Stimulated activated naive B cell treated with anti-CD40 and anti-IgM and Interleukin-4, amounts not matched to agents 10 μg/mL and 1 μg/mL and 100 μg/mL, for 72 hours (primary cell): Measurements from ENCODE around the gene SNX3.
A peak's percentile ranks its signal among the peaks of the same experiment; 100 is the strongest.
"Not testable (repeated sequence)": the region's sequence is repeated elsewhere in the genome, so short reads cannot be mapped to it uniquely, and the experiment has no call there.

Source experiments
- ATAC-seq, 2 donors: fragments of 150-1000 bp; cut with Tn5 transposase; replicated peaks; 2 replicates each; pipeline ENCODE4 v1.10.0; 2021; ENCODE audit warnings: moderate library complexity in 1 of 2
- DNase-seq: peaks from one replicate; pipeline ENCODE4 v3.0.0; 2021
- H3K27ac Mint-ChIP-seq: one replicate; pipeline ENCODE4 v1.8.0; 2022; ENCODE audit warnings: mild to moderate bottlenecking, mixed read lengths
- H3K27me3 Mint-ChIP-seq, 2 donors: one replicate each; pipeline ENCODE4 v1.8.0; 2022; ENCODE audit warnings: mixed read lengths in 2 of 2
- H3K36me3 Mint-ChIP-seq, 2 donors: one replicate each; pipeline ENCODE4 v1.8.0; 2022; ENCODE audit warnings: mixed read lengths in 2 of 2, mild to moderate bottlenecking in 1 of 2
- H3K4me1 Mint-ChIP-seq, 2 donors: one replicate each; pipeline ENCODE4 v1.8.0; 2022; ENCODE audit warnings: mixed read lengths in 2 of 2, mild to moderate bottlenecking in 1 of 2
- H3K4me3 Mint-ChIP-seq, 2 donors: one replicate each; pipeline ENCODE4 v1.8.0; 2022; ENCODE audit warnings: mild to moderate bottlenecking in 2 of 2, mixed read lengths in 2 of 2, moderate library complexity in 1 of 2
- H3K9me3 Mint-ChIP-seq, 2 donors: one replicate each; pipeline ENCODE4 v1.8.0; 2022; ENCODE audit warnings: mixed read lengths in 2 of 2, mild to moderate bottlenecking in 1 of 2

Gene SNX3

DNA sequence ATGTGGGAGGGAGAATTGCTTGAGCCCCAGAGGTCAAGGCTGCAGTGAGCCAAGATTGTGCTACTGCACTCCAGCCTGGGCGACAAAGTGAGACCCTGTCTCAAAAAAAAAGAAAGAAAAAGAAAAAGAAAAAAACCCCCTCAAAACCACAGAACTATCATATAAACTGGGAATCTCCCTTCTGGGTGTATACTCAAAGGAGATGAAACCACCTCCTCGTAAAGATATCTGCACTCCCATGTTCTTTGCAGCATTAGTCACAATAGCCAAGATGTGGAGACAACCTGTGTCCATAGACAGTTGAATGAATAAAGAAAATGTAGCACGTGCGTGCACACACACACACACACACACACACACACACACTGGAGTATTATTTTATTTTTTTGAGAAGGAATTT, 25.5 kb upstream of the SNX3 start:
- Mint-ChIP-seq H3K4me1 (peaks cover 8 to 13% of the 10 kb centered on the region in 2 donors), H3K27me3 (peaks cover 0 to 6% of the 10 kb centered on the region in 2 donors), H3K9me3 (peaks cover 0 to 3% of the 10 kb centered on the region in 2 donors), H3K27ac (no peak overlapping the region), H3K4me3 (no peak overlapping the region), H3K36me3 (peaks cover 0 to 3% of the 10 kb centered on the region in 2 donors)
- ATAC-seq (no peak), DNase-seq (no peak)

DNA sequence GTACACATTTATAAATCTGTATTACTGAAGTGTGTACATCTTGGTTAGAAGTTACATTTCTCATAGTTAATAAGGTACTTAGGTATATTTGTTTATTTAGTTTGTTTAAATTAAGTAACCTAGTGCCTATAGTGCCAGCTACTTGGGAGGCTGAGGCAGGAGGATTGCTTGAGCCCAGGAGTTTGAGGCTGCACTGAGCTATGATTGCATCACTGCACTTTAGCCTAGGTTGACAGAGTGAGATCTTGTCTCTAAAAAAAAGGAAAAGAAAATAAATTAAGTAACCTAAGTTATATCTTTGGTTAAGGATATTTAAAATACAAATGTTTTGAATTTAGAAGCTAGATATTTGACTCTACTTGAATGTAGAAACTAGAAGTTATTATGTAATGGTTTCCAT, 24.5 kb upstream of the SNX3 start:
- peaks cover 0 to 3% of the 10 kb centered on the region in 2 donors for H3K9me3 Mint-ChIP-seq
- peaks cover 0 to 3% of the 10 kb centered on the region in 2 donors for H3K36me3 Mint-ChIP-seq
- peaks cover 8 to 13% of the 10 kb centered on the region in 2 donors for H3K4me1 Mint-ChIP-seq
- ATAC-seq (no peak), DNase-seq (no peak)
- peaks cover 0 to 6% of the 10 kb centered on the region in 2 donors for H3K27me3 Mint-ChIP-seq
- no peak overlapping the region for H3K27ac Mint-ChIP-seq
- no peak overlapping the region for H3K4me3 Mint-ChIP-seq

DNA sequence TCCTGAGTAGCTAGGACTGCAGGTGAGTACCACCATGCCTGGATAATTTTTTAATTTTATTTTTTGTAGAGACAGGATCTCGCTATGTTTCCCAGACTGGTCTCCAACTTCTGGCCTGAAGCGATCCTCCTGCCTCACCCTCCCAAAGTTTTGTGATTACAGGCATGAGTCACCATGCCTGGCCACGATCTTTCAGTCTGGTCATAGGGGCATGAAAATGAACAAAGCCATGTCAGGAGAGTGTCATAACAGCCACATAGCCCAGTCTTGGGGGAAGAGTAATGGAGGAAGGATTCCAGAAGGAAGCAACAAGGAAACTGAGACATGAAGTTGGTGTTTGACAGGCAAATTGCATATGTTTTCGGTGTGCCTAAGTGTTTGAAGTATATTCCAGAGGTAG, 17.0 kb upstream of the SNX3 start:
- Mint-ChIP-seq H3K9me3 (no peaks in the 10 kb centered on the region), H3K4me1 (peaks cover 0 to 1% of the 10 kb centered on the region in 2 donors), H3K4me3 (no peak overlapping the region), H3K27me3 (no peaks in the 10 kb centered on the region), H3K27ac (no peak overlapping the region), H3K36me3 (no peaks in the 10 kb centered on the region)
- DNase-seq (no peak), ATAC-seq (no peak)

DNA sequence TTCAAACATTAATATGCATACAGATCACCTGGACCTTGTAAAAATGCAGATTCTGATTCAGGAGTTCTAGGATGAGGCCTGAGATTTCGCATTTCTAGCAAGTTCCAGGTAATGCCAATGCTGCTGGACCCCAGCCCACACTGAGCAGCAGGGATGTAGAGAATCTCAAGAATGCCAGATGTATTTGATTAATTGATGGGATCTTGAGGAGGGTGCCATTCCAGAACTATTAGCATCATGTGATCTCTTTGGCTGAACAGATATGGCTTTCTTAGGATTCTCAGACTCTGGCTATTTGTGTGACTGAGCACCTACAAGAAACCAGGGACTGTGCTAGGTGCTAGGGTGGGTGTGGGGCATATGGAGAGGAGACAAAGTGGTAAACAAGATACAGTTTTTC, 16.5 kb upstream of the SNX3 start:
- H3K9me3 Mint-ChIP-seq, result no peaks in the 10 kb centered on the region
- no peaks in the 10 kb centered on the region for H3K27me3 Mint-ChIP-seq
- H3K4me3 Mint-ChIP-seq, result no peak overlapping the region
- no peak for ATAC-seq
- DNase-seq, result no peak
- no peaks in the 10 kb centered on the region for H3K36me3 Mint-ChIP-seq
- peaks cover 0 to 1% of the 10 kb centered on the region in 2 donors for H3K4me1 Mint-ChIP-seq
- H3K27ac Mint-ChIP-seq, result no peak overlapping the region

DNA sequence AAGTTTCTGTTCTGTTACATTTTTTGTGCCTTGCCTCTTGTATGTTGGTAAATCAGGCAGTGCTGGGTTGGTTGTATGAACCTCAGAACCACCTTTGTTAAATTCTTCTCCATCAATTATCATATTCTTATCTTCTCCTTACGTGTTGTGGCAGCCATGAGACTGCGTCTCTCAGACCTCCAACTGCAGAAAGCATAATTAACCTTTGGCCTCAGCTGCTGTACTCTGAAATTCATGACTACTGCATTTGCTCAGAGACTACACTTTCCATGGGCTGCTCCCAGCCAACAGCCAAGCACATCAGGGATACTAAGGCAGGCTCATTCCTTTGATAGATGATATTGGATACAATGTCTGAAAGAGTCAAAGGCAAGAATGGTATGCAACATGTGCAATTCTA, 15.1 kb upstream of the SNX3 start:
- Mint-ChIP-seq H3K9me3 (no peaks in the 10 kb centered on the region), H3K4me1 (peaks cover 0 to 1% of the 10 kb centered on the region in 2 donors), H3K36me3 (no peaks in the 10 kb centered on the region), H3K4me3 (no peak overlapping the region), H3K27ac (no peak overlapping the region), H3K27me3 (no peaks in the 10 kb centered on the region)
- no peak for ATAC-seq
- no peak for DNase-seq

DNA sequence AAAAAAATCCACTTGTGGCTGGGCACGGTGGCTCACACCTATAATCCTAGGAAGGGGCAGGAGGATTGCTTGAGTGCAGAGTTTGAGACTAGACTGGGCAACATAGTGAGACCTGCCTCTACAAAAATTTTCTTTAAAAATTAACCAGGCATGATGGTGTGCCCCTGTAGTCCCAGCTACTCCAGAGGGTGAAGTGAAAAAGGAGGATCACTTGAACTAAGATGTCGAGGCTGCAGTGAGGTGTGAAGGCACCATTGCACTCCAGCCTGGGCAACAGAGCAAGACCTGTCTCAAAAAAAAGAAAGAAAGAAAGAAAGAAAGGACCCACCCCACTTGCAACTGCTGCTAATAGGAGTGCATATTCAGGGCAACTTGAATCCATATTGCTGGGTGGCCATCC, 13.7 kb upstream of the SNX3 start:
- Mint-ChIP-seq H3K4me3 (no peak overlapping the region), H3K4me1 (peaks cover 0 to 1% of the 10 kb centered on the region in 2 donors), H3K9me3 (no peaks in the 10 kb centered on the region), H3K27ac (no peak overlapping the region), H3K27me3 (no peaks in the 10 kb centered on the region), H3K36me3 (no peaks in the 10 kb centered on the region)
- no peak for ATAC-seq
- DNase-seq, result no peak

DNA sequence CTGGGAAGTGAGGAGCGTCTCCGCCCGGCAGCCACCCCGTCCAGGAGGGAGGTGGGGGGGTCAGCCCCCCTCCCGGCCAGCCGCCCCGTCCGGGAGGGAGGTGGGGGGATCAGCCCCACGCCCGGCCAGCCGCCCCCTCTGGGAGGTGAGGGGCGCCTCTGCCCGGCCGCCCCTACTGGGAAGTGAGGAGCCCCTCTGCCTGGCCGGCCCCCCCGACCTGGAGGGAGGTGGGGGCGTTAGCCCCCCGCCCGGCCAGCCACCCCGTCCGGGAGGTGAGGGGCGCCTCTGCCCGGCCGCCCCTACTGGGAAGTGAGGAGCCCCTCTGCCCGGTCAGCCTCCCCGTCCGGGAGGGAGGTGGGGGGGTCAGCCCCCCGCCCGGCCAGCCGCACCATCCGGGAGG, 9.1 kb upstream of the SNX3 start:
- not testable (repeated sequence) for H3K4me3 Mint-ChIP-seq, ATAC-seq, H3K4me1 Mint-ChIP-seq, H3K27me3 Mint-ChIP-seq, DNase-seq, H3K27ac Mint-ChIP-seq, H3K36me3 Mint-ChIP-seq, H3K9me3 Mint-ChIP-seq

DNA sequence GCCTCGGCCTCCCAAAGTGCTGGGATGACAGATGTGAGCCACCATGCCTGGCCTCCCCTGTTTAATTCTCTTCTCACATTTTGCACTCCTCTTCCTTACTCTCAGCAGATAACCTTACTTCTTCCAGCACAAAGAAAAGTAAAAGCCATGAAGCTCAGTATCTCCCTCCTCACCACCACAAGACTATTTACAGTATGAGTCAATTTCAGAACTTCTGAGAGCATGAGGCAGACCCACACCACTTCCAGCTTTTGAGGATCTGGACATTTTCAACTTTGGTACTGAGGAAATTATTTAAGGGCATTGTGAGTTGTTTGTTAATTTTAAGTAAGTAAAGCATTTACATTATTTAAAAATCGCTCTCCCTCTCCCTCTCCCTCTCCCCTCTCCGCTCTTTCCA, 8.0 kb upstream of the SNX3 start:
- H3K27me3 Mint-ChIP-seq, result no peaks in the 10 kb centered on the region
- no peaks in the 10 kb centered on the region for H3K4me1 Mint-ChIP-seq
- no peaks in the 10 kb centered on the region for H3K9me3 Mint-ChIP-seq

DNA sequence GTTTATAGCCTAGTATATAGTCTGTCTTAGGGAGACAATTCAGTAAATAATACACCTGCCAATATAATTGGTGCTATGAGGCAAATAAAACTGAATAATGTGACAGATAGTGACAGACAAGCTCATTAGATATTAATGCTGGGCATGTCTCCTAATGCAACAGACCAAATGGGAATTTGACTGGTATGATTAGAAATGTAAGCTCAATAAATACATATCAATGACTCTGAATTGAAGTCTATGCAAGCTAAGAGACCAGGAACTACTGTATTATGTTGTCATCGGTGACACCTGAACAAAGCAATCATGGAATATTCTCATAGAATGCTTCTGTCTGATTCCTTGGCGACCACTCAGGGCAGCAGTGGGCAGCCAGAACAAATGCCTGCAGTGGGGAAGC, 2.5 kb upstream of the SNX3 start:
- Mint-ChIP-seq H3K9me3 (no peaks in the 10 kb centered on the region), H3K27ac (no peak overlapping the region), H3K36me3 (no peaks in the 10 kb centered on the region), H3K4me3 (no peak overlapping the region), H3K4me1 (peaks cover 4 to 5% of the 10 kb centered on the region in 2 donors), H3K27me3 (no peaks in the 10 kb centered on the region)
- DNase-seq, result no peak
- ATAC-seq, result no peak

More for the DNA sequence above, 8.0 kb upstream of the SNX3 start:
- no peak overlapping the region for H3K27ac Mint-ChIP-seq
- ATAC-seq, result peak in 1 of 2 donors; percentile 43
- no peak overlapping the region for H3K4me3 Mint-ChIP-seq
- H3K36me3 Mint-ChIP-seq, result no peaks in the 10 kb centered on the region
- DNase-seq, result no peak

DNA sequence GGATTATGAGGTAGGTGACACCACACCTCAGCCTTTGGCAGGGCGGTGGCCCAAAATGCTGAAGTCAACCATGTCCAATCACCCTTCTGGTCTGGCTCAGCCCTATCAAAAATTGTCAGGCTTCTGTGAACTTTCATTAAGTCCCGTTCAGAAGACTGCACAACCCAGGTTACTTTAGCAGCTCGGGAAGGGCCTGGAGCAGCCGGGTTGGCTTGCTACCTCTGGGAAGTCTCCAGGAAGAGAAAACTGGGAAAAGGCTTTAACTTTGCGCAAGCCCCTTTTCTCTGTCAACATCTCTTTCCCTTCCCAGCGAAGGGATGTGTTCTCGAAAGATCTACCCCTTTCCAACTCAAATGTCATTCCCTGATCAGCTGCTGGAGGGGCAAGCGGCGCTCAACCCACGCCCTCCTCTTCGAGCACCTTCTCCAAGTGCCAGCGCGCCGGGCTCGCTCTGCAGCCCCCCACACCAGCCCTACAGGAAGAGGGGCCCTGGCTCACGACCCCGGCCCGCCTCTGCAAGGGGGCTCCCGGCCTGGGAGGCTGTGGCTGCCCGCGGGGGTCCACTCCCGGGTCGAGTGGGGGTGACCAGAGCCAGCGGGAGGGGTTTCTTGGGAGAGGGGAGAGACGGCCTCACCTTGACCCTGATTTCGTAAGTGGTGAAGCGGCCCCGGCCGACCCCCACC, 573 bp downstream of the SNX3 start:
- peaks cover 12 to 20% of the 10 kb centered on the region in 2 donors for H3K4me1 Mint-ChIP-seq
- H3K4me3 Mint-ChIP-seq, result peak overlapping the region; percentile 91 to 95
- peak; percentile 26 for DNase-seq
- H3K27me3 Mint-ChIP-seq, result no peaks in the 10 kb centered on the region
- H3K9me3 Mint-ChIP-seq, result no peaks in the 10 kb centered on the region
- peaks cover 5 to 8% of the 10 kb centered on the region in 2 donors for H3K36me3 Mint-ChIP-seq
- peak overlapping the region; percentile 99 for H3K27ac Mint-ChIP-seq
- peak; percentile 2 to 22 for ATAC-seq

DNA sequence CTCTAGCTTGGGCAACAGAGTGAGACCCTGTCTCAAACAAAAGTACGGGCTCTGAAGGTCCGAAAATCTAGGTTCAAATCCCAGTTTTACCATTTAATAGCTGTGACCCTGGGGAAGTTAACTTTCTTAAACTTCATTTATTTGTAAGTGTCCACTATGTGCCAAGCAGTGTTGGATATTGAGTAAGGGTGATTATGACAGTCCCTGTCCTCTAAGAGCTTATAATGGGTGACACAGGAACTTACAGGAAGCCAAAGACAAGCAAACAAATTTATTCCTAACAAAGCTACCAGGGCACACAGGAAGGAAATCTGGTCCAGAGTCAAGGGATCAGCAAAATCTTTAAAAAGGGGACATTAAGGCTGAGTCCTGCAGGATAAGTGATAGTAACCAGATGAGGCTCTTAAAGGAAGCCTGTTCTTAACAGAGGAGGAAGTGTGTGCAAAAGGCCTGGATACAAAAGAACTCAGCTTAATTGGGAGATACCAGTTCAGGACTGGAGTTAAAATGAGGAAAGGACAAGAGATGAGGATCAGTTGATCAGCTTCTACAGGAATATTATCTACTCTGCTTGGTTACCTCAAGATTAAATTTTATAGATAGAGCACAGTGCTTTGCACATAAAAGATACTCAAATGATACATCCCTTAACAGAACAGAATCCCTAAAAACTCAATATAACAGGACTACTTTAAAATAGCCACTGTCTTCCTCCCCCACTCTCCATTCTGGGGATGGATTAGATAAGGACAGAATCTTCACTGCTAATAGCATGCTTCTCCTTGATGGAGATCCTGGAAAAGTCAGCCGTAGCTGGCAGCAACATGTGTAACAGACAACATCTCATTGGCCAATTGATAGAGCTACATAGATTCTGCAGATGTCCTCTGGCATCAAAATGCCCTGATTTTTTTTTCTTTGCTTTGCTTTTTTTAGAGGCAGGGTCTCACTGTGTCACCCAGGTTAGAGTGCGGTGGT, 6.1 kb downstream of the SNX3 start:
- H3K4me3 Mint-ChIP-seq, result no peak overlapping the region
- peaks cover 33 to 71% of the 10 kb centered on the region in 2 donors for H3K4me1 Mint-ChIP-seq
- H3K36me3 Mint-ChIP-seq, result peaks cover 21 to 34% of the 10 kb centered on the region in 2 donors
- no peak for ATAC-seq
- H3K27me3 Mint-ChIP-seq, result no peaks in the 10 kb centered on the region
- no peaks in the 10 kb centered on the region for H3K9me3 Mint-ChIP-seq
- H3K27ac Mint-ChIP-seq, result no peak overlapping the region
- no peak for DNase-seq

DNA sequence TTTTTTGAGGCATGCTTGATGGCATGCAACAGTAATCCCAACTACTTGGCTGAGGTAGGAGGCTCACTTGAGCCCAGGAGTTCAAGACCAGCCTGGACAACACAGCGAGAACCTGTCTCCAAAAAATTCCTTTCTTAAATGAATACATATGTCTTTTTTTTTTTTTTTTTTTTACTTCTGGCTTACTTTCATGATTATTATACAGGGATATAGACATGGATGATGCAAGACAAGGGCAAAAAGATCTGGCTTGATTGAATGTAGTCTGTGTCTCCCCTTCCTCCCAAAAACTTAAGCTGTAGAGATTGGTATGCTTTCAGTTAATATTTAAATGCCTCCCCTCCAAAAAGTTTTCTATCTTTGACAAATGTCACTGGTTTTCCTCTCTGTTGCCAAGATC, 7.6 kb downstream of the SNX3 start:
- Mint-ChIP-seq H3K4me3 (no peak overlapping the region), H3K36me3 (peaks cover 21 to 36% of the 10 kb centered on the region in 2 donors), H3K9me3 (no peaks in the 10 kb centered on the region), H3K27me3 (no peaks in the 10 kb centered on the region), H3K27ac (peak overlapping the region; percentile 62), H3K4me1 (peaks cover 30 to 75% of the 10 kb centered on the region in 2 donors)
- no peak for DNase-seq
- no peak for ATAC-seq

DNA sequence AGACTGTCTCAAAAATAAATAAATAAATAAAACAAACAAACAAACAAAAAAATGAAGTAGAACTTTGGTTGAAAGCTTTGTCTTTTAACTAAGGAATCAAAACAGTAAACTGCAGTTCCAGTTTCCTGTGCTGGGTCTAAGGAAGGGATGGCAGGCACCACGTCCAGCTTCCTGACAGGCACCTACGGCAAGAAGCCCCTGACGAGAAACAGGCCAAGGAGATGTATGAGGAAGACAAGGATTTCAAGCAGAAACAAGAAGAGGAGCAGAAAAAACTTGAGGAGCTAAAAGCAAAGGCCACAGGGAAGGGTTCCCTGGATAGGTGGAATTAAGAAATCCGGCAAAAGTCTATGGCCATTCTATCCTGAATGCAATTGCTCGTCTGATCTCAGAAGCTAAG, 8.8 kb downstream of the SNX3 start:
- Mint-ChIP-seq H3K27ac (peak overlapping the region; percentile 10), H3K27me3 (no peaks in the 10 kb centered on the region), H3K36me3 (peaks cover 22 to 44% of the 10 kb centered on the region in 2 donors), H3K4me3 (no peak overlapping the region), H3K4me1 (peaks cover 32 to 80% of the 10 kb centered on the region in 2 donors), H3K9me3 (no peaks in the 10 kb centered on the region)
- no peak for ATAC-seq
- DNase-seq, result no peak

DNA sequence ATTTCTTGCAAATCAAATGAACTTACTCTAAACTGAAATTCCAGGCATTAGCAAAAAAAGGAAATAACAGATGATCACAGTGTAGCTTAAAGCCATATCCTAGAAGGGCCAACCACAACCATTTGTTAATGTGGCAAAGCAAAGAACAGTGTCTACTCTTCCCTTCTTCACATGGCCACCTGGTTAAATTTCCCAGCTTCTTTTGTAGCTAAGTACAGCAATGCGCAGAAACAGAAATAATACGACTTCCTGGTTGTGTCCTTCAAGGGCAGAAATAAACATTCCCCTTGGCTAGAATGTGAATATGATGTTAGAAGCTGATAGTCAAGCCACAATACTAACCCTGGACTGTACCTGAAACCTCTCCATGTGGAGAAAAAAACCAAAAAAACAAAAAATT, 9.6 kb downstream of the SNX3 start:
- Mint-ChIP-seq H3K4me3 (no peak overlapping the region), H3K27ac (no peak overlapping the region), H3K27me3 (no peaks in the 10 kb centered on the region), H3K4me1 (peaks cover 31 to 76% of the 10 kb centered on the region in 2 donors), H3K9me3 (no peaks in the 10 kb centered on the region), H3K36me3 (peaks cover 17 to 43% of the 10 kb centered on the region in 2 donors)
- ATAC-seq, result no peak
- no peak for DNase-seq
